Measurements from ENCODE around the gene DRAM2.

DRAM2 gene

DNA sequence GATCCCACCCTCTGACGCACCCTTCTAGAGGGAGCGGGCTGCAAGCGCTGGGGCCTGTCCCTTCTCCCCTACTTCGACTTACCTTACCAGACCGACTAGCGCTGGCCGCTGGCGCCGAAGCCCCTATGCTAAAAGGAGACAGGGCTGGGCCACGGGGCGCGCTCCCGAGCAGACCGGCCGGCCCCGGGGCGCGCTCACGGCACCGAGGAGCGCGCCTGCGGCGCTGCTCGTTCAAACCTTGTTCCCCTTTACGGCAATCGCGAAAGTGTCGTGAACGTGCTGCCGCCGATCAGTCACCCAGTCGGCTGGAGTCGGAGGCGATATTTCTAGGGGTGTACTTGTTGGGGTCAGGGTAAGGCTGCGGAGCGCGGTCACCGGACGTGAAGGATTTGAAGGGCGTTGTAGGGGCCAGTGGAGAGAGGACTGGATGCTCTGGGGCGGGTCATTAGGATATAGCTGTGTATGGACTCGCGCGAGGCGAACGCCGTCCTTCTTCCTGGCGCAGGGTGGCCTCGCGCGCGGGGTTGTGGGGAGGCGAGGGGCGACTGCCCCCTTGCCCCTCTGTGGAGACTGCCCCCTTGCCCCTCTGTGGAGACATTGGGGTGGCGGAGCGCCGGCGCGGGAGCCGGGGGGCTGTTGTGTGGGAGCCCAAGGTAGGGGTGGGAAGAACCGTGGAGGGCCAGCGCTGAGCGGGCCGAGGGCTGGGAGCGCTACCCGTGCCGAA lies at the start of gene DRAM2, which contains the start of gene CEPT1:
DRAM2 (minus strand) TSS at position 138 of the 724 bp plus-strand sequence. CDS start 8,539 bp downstream, outside the sequence.
CEPT1 (plus strand) TSS at position 268 of the 724 bp plus-strand sequence. CDS start 7,492 bp downstream, outside the sequence.
- peak; percentile 50 to 94 (median 86) for DNase-seq

DNA sequence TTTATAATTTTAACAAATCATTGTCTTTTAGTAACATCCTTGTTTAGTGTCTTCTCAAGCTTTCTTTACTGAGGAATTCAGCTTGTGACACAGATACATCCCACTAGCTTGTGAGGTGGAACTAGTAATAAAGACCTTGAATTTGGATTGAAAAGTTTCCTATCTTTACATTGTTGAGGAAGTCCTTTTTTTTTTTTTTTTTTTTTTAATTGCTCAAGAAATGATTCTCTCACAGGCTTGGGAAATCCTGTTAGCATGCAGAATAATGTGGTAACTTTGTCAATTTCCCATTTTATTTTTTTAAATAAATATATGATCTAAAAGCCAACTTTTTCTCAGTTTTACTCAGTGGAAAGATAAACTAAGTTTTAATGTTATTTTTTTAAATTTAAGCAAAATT lies 44.8 kb upstream of the DRAM2 start:
- no peak for DNase-seq

DNA sequence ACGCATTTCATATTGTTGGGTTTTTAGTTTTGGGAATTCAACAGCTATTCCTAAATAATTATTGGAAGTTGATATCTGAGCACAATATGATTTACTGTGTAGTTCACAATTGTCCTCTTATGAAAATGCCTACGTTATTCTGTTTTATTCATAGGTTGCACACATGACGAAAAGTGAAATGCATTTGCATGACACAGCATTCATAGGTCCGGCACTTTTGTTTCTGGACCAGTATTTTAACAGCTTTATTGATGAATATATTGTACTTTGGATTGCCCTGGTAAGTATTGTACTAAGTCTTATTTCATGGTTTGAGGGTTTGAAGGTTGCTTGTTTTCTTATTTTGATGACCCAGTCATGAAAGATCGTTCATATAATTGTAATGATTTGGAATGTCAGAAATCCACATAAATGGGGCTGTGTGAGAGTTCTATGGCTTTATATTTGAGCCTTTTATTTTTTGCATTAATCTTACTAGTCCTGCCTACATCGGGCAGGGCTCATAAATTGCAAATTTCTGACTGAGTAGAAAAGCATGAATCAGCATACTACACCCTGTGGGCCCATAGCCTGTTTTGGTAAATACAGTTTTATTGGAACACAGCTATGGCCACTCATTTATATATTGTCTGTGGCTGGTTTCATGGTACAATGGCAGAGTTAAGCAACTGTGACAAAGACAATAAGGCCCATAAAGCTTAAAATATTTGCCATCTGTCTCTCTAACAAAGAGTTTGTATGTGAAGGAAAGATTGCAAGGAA lies 43.6 kb upstream of the DRAM2 start:
- no peak for DNase-seq

- no peak for DNase-seq
Observed at GRCh38 chr1:111182052-111182451, 42.2 kb upstream of the DRAM2 start.

GRCh38 chr1:111179968-111180533 lies 40.2 kb upstream of the DRAM2 start:
- DNase-seq: no peak

GRCh38 chr1:111176678-111177077 lies 36.8 kb upstream of the DRAM2 start:
- DNase-seq: no peak

DNA sequence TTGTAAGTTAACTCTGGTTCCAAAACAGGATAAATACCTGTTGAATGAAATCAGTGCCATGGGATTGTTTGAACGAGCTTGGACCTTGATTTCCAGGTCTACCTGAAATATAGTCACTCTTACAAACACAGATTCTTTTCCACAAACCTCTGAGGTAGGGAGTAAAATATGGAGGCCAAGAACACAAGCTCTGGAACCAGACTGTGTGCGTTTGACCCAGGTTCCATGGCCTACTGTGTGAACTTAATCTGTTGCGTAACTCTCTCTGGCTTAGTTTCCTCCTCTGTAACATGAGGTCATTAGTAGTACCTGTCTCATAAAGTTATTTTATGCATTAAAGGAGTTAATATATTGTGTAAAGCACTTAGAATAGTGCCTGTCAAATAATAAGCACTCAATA lies 35.5 kb upstream of the DRAM2 start:
- DNase-seq: no peak

- no peak for DNase-seq
Observed at GRCh38 chr1:111174070-111174469, 34.2 kb upstream of the DRAM2 start.

- no peak for DNase-seq
Observed at GRCh38 chr1:111172463-111172862, 32.6 kb upstream of the DRAM2 start.

- no peak for DNase-seq
Observed at GRCh38 chr1:111164151-111164550, 24.3 kb upstream of the DRAM2 start.

DNA sequence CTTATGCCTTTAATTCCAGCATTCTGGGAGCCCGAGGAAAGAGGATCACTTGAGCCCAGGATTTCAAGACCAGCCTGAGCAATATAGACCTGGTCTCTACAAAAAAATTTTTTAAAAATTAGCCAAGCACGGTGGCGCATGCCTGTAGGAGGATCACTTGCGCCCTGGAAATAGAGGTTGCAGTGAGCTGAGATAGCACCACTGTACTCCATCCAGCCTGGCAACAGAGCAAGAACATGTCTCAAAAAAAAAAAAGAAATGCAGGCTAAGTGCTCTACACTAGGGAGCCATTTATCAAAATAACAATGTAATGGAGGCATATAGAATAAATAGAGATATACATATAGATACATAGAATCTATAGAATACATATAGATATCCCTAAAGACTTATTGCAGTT lies 23.5 kb upstream of the DRAM2 start:
- DNase-seq: no peak

DNA sequence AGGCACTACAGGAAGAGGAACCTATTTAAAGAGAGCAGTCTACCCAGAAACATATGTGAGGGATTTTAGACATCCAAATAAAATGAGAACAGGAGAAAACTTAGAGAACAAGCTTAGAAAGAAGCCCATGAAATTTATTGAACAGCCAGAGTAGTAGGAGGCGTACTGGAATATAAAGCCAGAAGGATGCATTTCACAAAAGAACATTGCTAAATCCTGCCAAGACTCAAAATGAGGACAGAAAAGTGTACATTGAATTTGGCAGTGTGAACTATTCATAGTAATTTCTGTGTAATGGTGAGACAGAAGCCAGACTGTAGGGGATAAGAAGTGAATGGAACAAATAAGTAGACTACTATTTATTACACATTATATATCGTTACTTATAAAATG lies 22.6 kb upstream of the DRAM2 start:
- DNase-seq: no peak

DNA sequence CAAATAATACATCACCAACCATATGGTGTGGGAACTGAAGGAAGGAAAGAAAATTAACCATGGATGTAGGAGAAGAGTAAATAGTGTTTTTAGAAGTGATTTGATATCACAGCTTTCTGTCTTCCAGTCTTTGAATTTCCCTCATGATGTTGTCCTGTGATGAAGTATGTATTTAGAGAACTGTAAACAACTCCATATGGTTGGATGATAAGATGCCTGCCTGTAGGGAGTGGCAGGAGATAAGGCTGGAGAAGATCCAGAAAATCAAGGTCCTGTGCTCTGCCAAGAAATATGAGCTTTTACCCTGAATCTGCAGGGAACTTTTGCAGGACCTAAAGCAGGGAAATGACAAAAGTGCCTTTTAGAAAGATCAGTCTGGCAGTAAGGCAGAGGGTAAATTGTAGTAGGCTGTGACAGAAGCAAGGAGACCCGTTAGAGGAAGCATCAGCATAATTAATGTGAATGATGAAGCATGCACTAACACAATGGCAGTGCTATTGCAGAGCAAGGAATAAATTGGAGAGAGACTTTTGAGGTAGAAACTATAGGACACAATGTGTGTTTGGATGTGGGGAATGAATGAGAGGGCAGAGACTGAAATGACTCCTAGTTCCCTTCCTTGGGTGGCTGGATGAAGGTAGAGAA lies 22.1 kb upstream of the DRAM2 start:
- DNase-seq: no peak

GRCh38 chr1:111157431-111157830 lies 17.5 kb upstream of the DRAM2 start:
- no peak for DNase-seq

DNA sequence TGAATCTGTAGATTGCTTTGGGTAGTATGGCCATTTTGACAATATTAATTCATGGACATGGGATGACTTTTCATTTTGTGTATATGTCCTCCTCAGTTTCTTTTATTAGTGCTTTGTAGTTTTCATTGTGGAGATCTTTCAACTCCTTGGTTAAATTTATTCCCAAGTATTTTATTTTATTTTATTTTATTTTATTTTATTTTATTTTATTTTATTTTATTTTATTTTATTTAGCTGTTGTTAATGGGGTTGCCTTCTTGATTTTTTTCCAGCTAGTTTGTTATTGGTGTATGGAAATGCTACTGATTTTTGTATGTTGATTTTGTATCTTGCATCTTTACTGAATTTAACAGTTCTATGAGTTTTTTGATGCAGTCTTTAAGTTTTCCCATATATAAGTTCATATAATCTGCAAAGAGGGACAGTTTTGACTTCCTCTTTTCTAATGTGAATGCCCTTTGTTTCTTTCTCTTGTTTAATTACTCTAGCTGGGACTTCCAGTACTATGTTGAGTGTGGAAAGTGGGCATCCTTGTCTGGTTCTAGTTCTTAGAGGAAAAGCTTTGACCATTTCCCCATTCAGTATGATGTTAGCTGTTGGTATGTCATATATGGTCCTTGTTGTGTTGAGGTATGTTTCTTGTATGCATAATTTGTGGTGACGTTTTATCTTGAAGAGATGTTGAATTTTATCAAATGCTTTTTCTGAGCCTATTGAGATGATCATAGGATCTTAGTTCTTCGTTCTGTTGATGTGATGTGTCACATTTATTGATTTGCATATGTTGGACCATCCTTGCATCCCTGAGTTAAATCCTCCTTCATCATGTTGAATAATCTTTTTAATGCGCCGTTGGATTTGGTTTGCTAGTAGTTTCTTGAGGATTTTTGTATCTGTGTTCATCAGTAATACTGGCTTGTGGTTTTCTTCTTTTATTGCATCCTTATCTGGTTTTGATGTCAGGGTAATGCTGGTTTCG lies 14.4 kb upstream of the DRAM2 start:
- no peak for DNase-seq

DNA sequence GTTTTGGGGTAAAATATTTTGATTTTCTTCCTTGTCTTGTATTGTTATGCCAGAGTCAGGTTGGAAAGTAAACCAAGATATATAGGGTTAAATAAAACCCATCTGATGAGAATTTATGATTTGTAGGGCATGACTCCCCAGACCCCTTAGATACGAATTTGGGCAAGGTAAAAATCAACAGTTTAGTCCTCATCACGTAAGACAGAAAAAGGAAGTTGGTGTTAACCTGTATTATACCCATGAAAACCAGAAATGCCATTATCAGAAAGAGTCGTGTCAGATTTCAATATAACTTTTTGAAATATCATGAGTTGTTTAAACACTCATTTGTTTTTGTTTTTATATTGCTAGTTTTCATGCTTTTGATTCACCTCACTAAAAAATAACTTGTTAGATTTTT lies 11.9 kb upstream of the DRAM2 start:
- DNase-seq: no peak

GRCh38 chr1:111148376-111148881 lies 8.5 kb upstream of the DRAM2 start:
- DNase-seq: no peak

DNA sequence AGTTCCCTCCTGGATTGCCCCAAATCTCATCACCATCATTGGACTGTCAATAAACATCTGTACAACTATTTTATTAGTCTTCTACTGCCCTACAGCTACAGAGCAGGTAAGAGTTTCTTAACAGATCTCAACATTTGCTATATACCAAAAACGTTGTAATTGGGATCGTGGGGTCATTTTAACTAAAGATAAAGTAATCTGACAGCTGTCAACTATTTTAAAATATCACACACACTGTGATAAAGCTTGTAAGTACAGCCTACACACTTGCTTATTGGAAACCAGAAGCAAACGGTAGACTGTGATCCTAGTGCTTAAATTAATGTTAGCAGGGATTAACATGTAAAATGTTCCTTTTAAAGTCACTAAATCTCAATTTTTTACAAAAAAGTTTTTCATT lies 8.1 kb upstream of the DRAM2 start:
- no peak for DNase-seq

DNA sequence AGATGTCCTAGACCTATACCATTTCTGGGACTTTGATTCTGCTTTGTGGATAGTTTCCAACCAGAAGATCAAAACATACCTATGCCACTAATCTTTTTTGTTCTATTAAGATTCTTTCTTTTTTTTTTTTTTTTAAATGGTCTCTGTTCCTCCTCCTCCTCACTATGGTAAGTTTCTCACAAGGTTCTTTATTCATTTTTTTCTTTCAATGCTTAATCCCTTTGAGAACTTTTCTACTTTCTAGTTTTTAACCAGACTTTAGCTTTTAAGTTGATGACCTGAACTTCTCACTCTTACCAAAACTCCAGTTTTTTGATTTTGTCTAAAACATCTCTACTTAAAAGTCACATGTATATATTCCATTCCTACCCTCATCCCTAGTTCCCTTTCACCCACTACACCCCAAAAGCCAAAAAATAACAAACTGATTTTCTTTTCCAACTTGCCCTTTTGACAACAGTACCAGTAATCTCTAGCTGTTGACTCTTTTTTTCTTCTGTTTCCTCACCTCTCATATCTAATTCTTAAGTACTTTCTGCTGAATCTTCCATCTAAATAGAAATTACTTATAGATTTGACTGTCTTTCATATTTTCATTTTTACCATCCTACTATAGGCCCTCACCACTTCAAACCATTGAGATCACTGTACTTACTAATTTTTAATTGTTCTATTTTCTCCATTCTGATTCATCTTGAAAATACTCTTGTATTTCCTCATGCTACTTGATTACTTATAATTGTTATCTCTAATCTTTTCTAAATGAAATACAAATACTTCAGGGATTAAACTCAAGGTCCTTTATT lies 6.3 kb upstream of the DRAM2 start:
- DNase-seq: no peak

DNA sequence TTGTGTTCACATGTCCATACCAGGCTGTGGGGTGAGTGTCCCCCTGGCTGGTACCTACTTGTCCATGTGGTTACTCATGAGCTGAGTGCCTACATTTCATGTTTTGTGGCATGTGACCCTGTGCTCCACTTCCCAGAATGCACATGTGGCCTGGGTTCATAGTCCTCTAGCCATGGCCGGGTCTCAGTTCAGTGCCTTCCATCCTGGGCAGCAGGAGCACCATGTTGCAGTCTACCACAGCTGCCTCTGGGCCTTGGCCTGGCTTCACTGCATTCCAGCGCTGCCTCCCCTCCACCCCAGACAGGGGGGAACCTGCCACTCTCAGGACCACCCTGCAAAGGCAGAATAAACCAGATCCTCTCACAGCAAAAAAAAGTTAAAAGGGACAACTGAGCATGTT lies 5.6 kb upstream of the DRAM2 start:
- DNase-seq: no peak

All from hypothalamus (tissue), 51 donors.